Neural crest cell (in vitro differentiated cells): ENCODE measurements around the gene SNAPC5. TPM values are rescaled to one million over a fixed set of nuclear protein-coding genes. Genes with fewer than 3 reads are reported as not detected.
"Not testable (repeated sequence)": the region's sequence is repeated elsewhere in the genome, so short reads cannot be mapped to it uniquely, and the experiment has no call there.

ENCODE experiments used
- DNase-seq: peaks from one replicate; pipeline ENCODE4 v3.0.0; 2021; ENCODE audit warnings: low read depth, mixed read lengths, low spot score
- H3K27ac Mint-ChIP-seq: one replicate; pipeline ENCODE4 v1.8.0; 2021; ENCODE audit warnings: mild to moderate bottlenecking, mixed read lengths; ENCODE audit not compliant: unreplicated experiment
- H3K27me3 Mint-ChIP-seq: 2 replicates; pipeline ENCODE4 v1.8.0; 2021; ENCODE audit warnings: low read depth, mild to moderate bottlenecking, mixed read lengths
- H3K36me3 Mint-ChIP-seq: 2 replicates; pipeline ENCODE4 v1.8.0; 2021; ENCODE audit warnings: low read depth, mild to moderate bottlenecking, mixed read lengths
- H3K4me1 Mint-ChIP-seq: 2 replicates; pipeline ENCODE4 v1.8.0; 2021; ENCODE audit warnings: mixed read lengths
- H3K4me3 Mint-ChIP-seq: one replicate; pipeline ENCODE4 v1.8.0; 2021; ENCODE audit warnings: mild to moderate bottlenecking, mixed read lengths
- H3K9me3 Mint-ChIP-seq: 2 replicates; pipeline ENCODE4 v1.8.0; 2021; ENCODE audit warnings: mixed read lengths
- CTCF ChIP-seq: fragments of 200-600 bp; sonication (generic); conservative IDR thresholded peaks from 2 replicates; pipeline ENCODE4 v1.5.0; 2021; ENCODE audit warnings: antibody characterized with exemption, mild to moderate bottlenecking
- total RNA-seq: library from RNA; stranded (reverse); gene quantifications from 2 replicates; pipeline ENCODE4 v1.2.1, GENCODE V29; 2021

The SNAPC5 gene
- total RNA-seq, 1 donor from 2014 or later: 23.3 TPM

GRCh38 chr15:66504563-66505429 is 7.2 kb upstream of the SNAPC5 start, which contains the start of the genes RPL4 and ZWILCH:
RPL4 (minus strand) TSS chr15:66504855; CDS start chr15:66504790, 65 bp downstream.
ZWILCH (plus strand) TSS chr15:66505326; CDS start chr15:66505339, 13 bp downstream.
- no peak for TF ChIP-seq CTCF
- Mint-ChIP-seq H3K4me1 (peaks cover 47% of the 10 kb centered on the region), H3K4me3 (peak within 1 kb of the TSS; percentile 98), H3K27me3 (no peaks in the 10 kb centered on the region), H3K27ac (peak within 1 kb of the TSS; percentile 100), H3K9me3 (no peaks in the 10 kb centered on the region), H3K36me3 (peaks cover 27% of the 10 kb centered on the region)
- DNase-seq: peak; percentile 59

GRCh38 chr15:66503780-66504562 is 6.4 kb upstream of the SNAPC5 start:
- Mint-ChIP-seq H3K4me3 (peak overlapping the region; percentile 98), H3K4me1 (peaks cover 47% of the 10 kb centered on the region), H3K27me3 (no peaks in the 10 kb centered on the region), H3K9me3 (no peaks in the 10 kb centered on the region), H3K27ac (peak overlapping the region; percentile 100), H3K36me3 (peaks cover 32% of the 10 kb centered on the region)
- no peak for DNase-seq
- no peak for TF ChIP-seq CTCF

GRCh38 chr15:66503041-66503648 is 5.6 kb upstream of the SNAPC5 start:
- Mint-ChIP-seq H3K36me3 (peaks cover 33% of the 10 kb centered on the region), H3K4me3 (peak overlapping the region; percentile 98), H3K4me1 (peaks cover 49% of the 10 kb centered on the region), H3K27ac (peak overlapping the region; percentile 58)
- H3K9me3 Mint-ChIP-seq, DNase-seq, H3K27me3 Mint-ChIP-seq: not testable (repeated sequence)

- Mint-ChIP-seq H3K4me1 (peaks cover 55% of the 10 kb centered on the region), H3K4me3 (peak overlapping the region; percentile 98), H3K27ac (no peak overlapping the region), H3K9me3 (no peaks in the 10 kb centered on the region), H3K27me3 (no peaks in the 10 kb centered on the region), H3K36me3 (peaks cover 37% of the 10 kb centered on the region)
- no peak for TF ChIP-seq CTCF
- DNase-seq: no peak
Measured at GRCh38 chr15:66502491-66502890, 4.9 kb upstream of the SNAPC5 start.

- not testable (repeated sequence) for H3K27me3 Mint-ChIP-seq, H3K9me3 Mint-ChIP-seq, H3K27ac Mint-ChIP-seq, DNase-seq
- Mint-ChIP-seq H3K36me3 (peaks cover 40% of the 10 kb centered on the region), H3K4me3 (peak overlapping the region; percentile 39), H3K4me1 (peaks cover 50% of the 10 kb centered on the region)
Measured at GRCh38 chr15:66500346-66500745, 2.8 kb upstream of the SNAPC5 start.
